H9 (cell line): ENCODE results near the gene GALNT7. TPM values are rescaled to one million over a fixed set of nuclear protein-coding genes. Genes with fewer than 3 reads are reported as not detected.

Experiments used
- DNase-seq: peaks from one replicate; pipeline ENCODE4 v3.0.0-alpha.2; 2017
- H2AFZ ChIP-seq: one replicate; pipeline ENCODE4 v1.6.1; 2013; ENCODE audit warnings: mild to moderate bottlenecking, low read length, control low read depth, moderate library complexity
- H2AK5ac ChIP-seq: 2 replicates; pipeline ENCODE4 v1.6.1; 2013; ENCODE audit warnings: low read length, control low read depth, mixed read lengths; ENCODE audit not compliant: insufficient read length
- H2BK120ac ChIP-seq: one replicate; pipeline ENCODE4 v1.6.1; 2013; ENCODE audit warnings: low read depth, mild to moderate bottlenecking, low read length, control low read depth, inconsistent platforms; ENCODE audit not compliant: poor library complexity, severe bottlenecking
- H2BK12ac ChIP-seq: 2 replicates; pipeline ENCODE4 v1.6.1; 2013; ENCODE audit warnings: low read length, control low read depth, mixed read lengths, low read depth; ENCODE audit not compliant: insufficient read length
- H2BK15ac ChIP-seq: 2 replicates; pipeline ENCODE4 v1.6.1; 2013; ENCODE audit warnings: low read depth, low read length, control low read depth
- H2BK20ac ChIP-seq: one replicate; pipeline ENCODE4 v1.6.1; 2013; ENCODE audit warnings: low read depth, mild to moderate bottlenecking, low read length, control low read depth, inconsistent platforms; ENCODE audit not compliant: poor library complexity, severe bottlenecking
- H2BK5ac ChIP-seq: 2 replicates; pipeline ENCODE4 v1.6.1; 2013; ENCODE audit warnings: low read length, control low read depth, mixed read lengths; ENCODE audit not compliant: insufficient read length
- H3K14ac ChIP-seq: 2 replicates; pipeline ENCODE4 v1.6.1; 2013; ENCODE audit warnings: low read length, control low read depth; ENCODE audit not compliant: insufficient read depth
- H3K18ac ChIP-seq: 2 replicates; pipeline ENCODE4 v1.6.1; 2013; ENCODE audit warnings: low read depth, mild to moderate bottlenecking, mixed read lengths, low read length, control low read depth; ENCODE audit not compliant: insufficient read length
- H3K23ac ChIP-seq: 2 replicates; pipeline ENCODE4 v1.6.1; 2013; ENCODE audit warnings: low read length, control low read depth, mixed read lengths, low read depth; ENCODE audit not compliant: insufficient read length
- H3K23me2 ChIP-seq: 2 replicates; pipeline ENCODE4 v1.6.1; 2013; ENCODE audit warnings: low read depth, mild to moderate bottlenecking, mixed read lengths, low read length, control low read depth; ENCODE audit not compliant: insufficient read length, poor library complexity, severe bottlenecking
- H3K27ac ChIP-seq: 2 replicates; pipeline ENCODE4 v1.5.1; 2013; ENCODE audit warnings: low read length, control low read depth, mixed read lengths, low read depth; ENCODE audit not compliant: insufficient read length
- H3K27me3 ChIP-seq: 2 replicates; pipeline ENCODE4 v1.6.1; 2013; ENCODE audit warnings: low read length, control low read depth, inconsistent platforms; ENCODE audit not compliant: insufficient read depth
- H3K4ac ChIP-seq: 2 replicates; pipeline ENCODE4 v1.6.1; 2013; ENCODE audit warnings: low read depth, mild to moderate bottlenecking, control low read depth, inconsistent platforms, low read length, moderate library complexity
- H3K4me1 ChIP-seq: 2 replicates; pipeline ENCODE4 v1.6.1; 2013; ENCODE audit warnings: low read length, control low read depth, inconsistent platforms; ENCODE audit not compliant: insufficient read depth
- H3K4me2 ChIP-seq: 2 replicates; pipeline ENCODE4 v1.6.1; 2013; ENCODE audit warnings: low read length, control low read depth, mixed read lengths; ENCODE audit not compliant: insufficient read length, insufficient read depth
- H3K56ac ChIP-seq: 2 replicates; pipeline ENCODE4 v1.6.1; 2013; ENCODE audit warnings: low read depth, mild to moderate bottlenecking, mixed read lengths, low read length, control low read depth; ENCODE audit not compliant: insufficient read length
- H3K79me1 ChIP-seq: 2 replicates; pipeline ENCODE4 v1.6.1; 2013; ENCODE audit warnings: low read depth, mild to moderate bottlenecking, moderate library complexity, low read length, control low read depth, inconsistent platforms; ENCODE audit not compliant: insufficient read depth, poor library complexity, severe bottlenecking
- H3K79me2 ChIP-seq: 2 replicates; pipeline ENCODE4 v1.6.1; 2013; ENCODE audit warnings: low read length, control low read depth, inconsistent platforms; ENCODE audit not compliant: insufficient read depth
- H3K9ac ChIP-seq: 2 replicates; pipeline ENCODE4 v1.6.1; 2013; ENCODE audit warnings: low read length, control low read depth, mixed read lengths; ENCODE audit not compliant: insufficient read length; ENCODE audit errors: extremely low read depth
- H3K9me3 ChIP-seq: one replicate; pipeline ENCODE4 v1.6.1; 2013; ENCODE audit warnings: low read depth, low read length, inconsistent platforms; ENCODE audit not compliant: control insufficient read depth
- H3T11ph ChIP-seq: one replicate; pipeline ENCODE4 v1.6.1; 2013; ENCODE audit warnings: mild to moderate bottlenecking, low read length, control low read depth, inconsistent platforms
- H4K20me1 ChIP-seq: one replicate; pipeline ENCODE4 v1.6.1; 2013; ENCODE audit not compliant: control insufficient read depth, insufficient read length, insufficient read depth
- H4K5ac ChIP-seq: 2 replicates; pipeline ENCODE4 v1.6.1; 2013; ENCODE audit warnings: low read depth, mild to moderate bottlenecking, mixed read lengths, low read length, control low read depth; ENCODE audit not compliant: insufficient read length
- H4K8ac ChIP-seq: replicated peaks from 2 replicates; pipeline ENCODE4 v1.6.1; 2013; ENCODE audit warnings: low read length, control low read depth, mixed read lengths, low read depth; ENCODE audit not compliant: insufficient read length
- H4K91ac ChIP-seq: 2 replicates; pipeline ENCODE4 v1.6.1; 2013; ENCODE audit warnings: low read depth, mild to moderate bottlenecking, moderate library complexity, mixed read lengths, low read length, control low read depth; ENCODE audit not compliant: insufficient read length
- H3K27ac Mint-ChIP-seq, 3 experiments: 2 replicates in 2 of 3; 3 replicates in 1 of 3; pipeline ENCODE4 v1.8.0; 2020 to 2021; ENCODE audit warnings: mixed read lengths in 3 of 3, mild to moderate bottlenecking in 1 of 3, moderate library complexity in 1 of 3
- H3K27me3 Mint-ChIP-seq: 2 replicates; pipeline ENCODE4 v1.8.0; 2021; ENCODE audit warnings: low read depth, mild to moderate bottlenecking, moderate library complexity, mixed read lengths
- H3K36me3 Mint-ChIP-seq, 3 experiments: 2 replicates in 2 of 3; 3 replicates in 1 of 3; pipeline ENCODE4 v1.8.0; 2020 to 2021; ENCODE audit warnings: low read depth in 3 of 3, mixed read lengths in 3 of 3; ENCODE audit not compliant: insufficient read depth in 1 of 3
- H3K4me1 Mint-ChIP-seq, 2 experiments: 2 replicates each; pipeline ENCODE4 v1.8.0; 2020; ENCODE audit warnings: mixed read lengths in 2 of 2
- H3K4me3 Mint-ChIP-seq, 2 experiments: 2 replicates in 1 of 2; 3 replicates in 1 of 2; pipeline ENCODE4 v1.8.0; 2020 to 2021; ENCODE audit warnings: mild to moderate bottlenecking in 2 of 2, mixed read lengths in 2 of 2, moderate library complexity in 1 of 2
- H3K9me3 Mint-ChIP-seq, 2 experiments: 2 replicates in 1 of 2; 3 replicates in 1 of 2; pipeline ENCODE4 v1.8.0; 2020; ENCODE audit warnings: mild to moderate bottlenecking in 2 of 2, mixed read lengths in 2 of 2, moderate library complexity in 1 of 2
- CTCF ChIP-seq: fragments of 200-600 bp; sonication (generic); conservative IDR thresholded peaks from 3 replicates; pipeline ENCODE4 v1.8.0; 2021; ENCODE audit warnings: antibody characterized with exemption, mild to moderate bottlenecking
- total RNA-seq: library from RNA; stranded (reverse); gene quantifications from 2 replicates; pipeline ENCODE4 v1.2.1, GENCODE V29; 2021

Gene GALNT7
- total RNA-seq, 1 experiment from 2014 or later: 57.3 TPM

GRCh38 chr4:173318240-173318639 lies 149.6 kb downstream of the GALNT7 start:
- Histone ChIP-seq H4K5ac (no peak overlapping the region), H2AFZ (no peak overlapping the region), H3K79me2 (0 out of 2 replicates have a peak, but pooled peaks cover 2% of the 10 kb centered on the region), H2BK20ac (no peak overlapping the region), H3K18ac (no peak overlapping the region), H2BK12ac (no peak overlapping the region), H3K4ac (no peak overlapping the region), H2BK15ac (no peak overlapping the region), H3K9ac (no peak overlapping the region), H3K56ac (no peak overlapping the region), H3K79me1 (no peaks in the 10 kb centered on the region), H2BK5ac (no peak overlapping the region), H3K9me3 (no peaks in the 10 kb centered on the region), H3K23ac (no peak overlapping the region), H3K27me3 (no peaks in the 10 kb centered on the region), H3K27ac (no peak overlapping the region), H4K8ac (no peak overlapping the region), H2AK5ac (no peak overlapping the region), H4K20me1 (no peaks in the 10 kb centered on the region), H3K23me2 (no peaks in the 10 kb centered on the region), H2BK120ac (no peak overlapping the region), H4K91ac (no peak overlapping the region), H3T11ph (no peak overlapping the region), H3K4me2 (peak overlapping the region; percentile 6), H3K4me1 (0 out of 2 replicates have a peak, but pooled peaks cover 2% of the 10 kb centered on the region), H3K14ac (no peak overlapping the region)
- Mint-ChIP-seq H3K4me1 (peaks cover 18 to 24% of the 10 kb centered on the region in 2 experiments), H3K27me3 (no peaks in the 10 kb centered on the region), H3K4me3 (no peak overlapping the region), H3K9me3 (no peaks in the 10 kb centered on the region), H3K27ac (peak overlapping the region in 1 of 3 experiments; percentile 56; a peak in 2 of 7 replicates), H3K36me3 (peaks cover 6 to 21% (median 15%) of the 10 kb centered on the region in 3 experiments; a peak in 6 of 7 replicates)
- DNase-seq: no peak
- no peak for TF ChIP-seq CTCF
